ENCODE results near the gene PRKCH. TPM values are rescaled to one million over a fixed set of nuclear protein-coding genes. Genes with fewer than 3 reads are reported as not detected.

PRKCH gene
- total RNA-seq, 1 experiment from 2014 or later: 170 TPM

GRCh38 chr14:61406198-61406597 is 84.8 kb downstream of the PRKCH start:
- Histone ChIP-seq H3K4me3 (ENCODE audit: low read length) (no peak overlapping the region), H3F3A (ENCODE audit: low read length, unreplicated experiment) (no peaks in the 10 kb centered on the region), H3K9me2 (replicated peaks; ENCODE audit: low read length) (no peaks in the 10 kb centered on the region), H2AFZ (ENCODE audit: low read length) (no peak overlapping the region), H4K20me1 (ENCODE audit: low read length) (no peaks in the 10 kb centered on the region), H3K27me3 (ENCODE audit: low read length) (no peaks in the 10 kb centered on the region), H3K27ac (ENCODE audit: low read length) (no peak overlapping the region), H3K4me1 (ENCODE audit: insufficient read depth, low read length) (no peaks in the 10 kb centered on the region), H3K9me3 (ENCODE audit: low read length) (no peaks in the 10 kb centered on the region), H3K36me3 (ENCODE audit: low read depth, low read length) (no peaks in the 10 kb centered on the region), H3K79me2 (ENCODE audit: low read length) (no peaks in the 10 kb centered on the region), H3K9ac (ENCODE audit: low read length) (no peak overlapping the region), H3K4me2 (ENCODE audit: low read length) (no peak overlapping the region)
- BruUV-seq (replicated peaks): no TSS peak
- intact Hi-C loops (cut with micrococcal nuclease): no loop called here
- CTCF ChIA-PET: no interaction called here
- POLR2A ChIA-PET (ENCODE audit: unreplicated experiment): no interaction called here
- ATAC-seq (no peak), DNase-seq (no peak)
- no peak for TF ChIP-seq CTCF (conservative IDR thresholded peaks at IDR 0.05; ENCODE audit: low read depth, low read length)

GRCh38 chr14:61406675-61407074 is 85.3 kb downstream of the PRKCH start:
- no peak overlapping the region for H2AFZ ChIP-seq (ENCODE audit: low read length)
- BruUV-seq (replicated peaks): no TSS peak

GRCh38 chr14:61408498-61408897 is 87.1 kb downstream of the PRKCH start:
- H3F3A ChIP-seq (ENCODE audit: low read length, unreplicated experiment): no peaks in the 10 kb centered on the region
- ChIA-PET CTCF (no interaction called here), POLR2A (ENCODE audit: unreplicated experiment) (no interaction called here)
- H2AFZ ChIP-seq (ENCODE audit: low read length): no peak overlapping the region
- H3K4me2 ChIP-seq (ENCODE audit: low read length): no peak overlapping the region
- H3K27ac ChIP-seq (ENCODE audit: low read length): no peak overlapping the region
- BruUV-seq (replicated peaks): no TSS peak
- intact Hi-C loops (cut with micrococcal nuclease): no loop called here
- H3K79me2 ChIP-seq (ENCODE audit: low read length): no peaks in the 10 kb centered on the region
- TF ChIP-seq EZH2phosphoT487 (IDR thresholded peaks at IDR 0.05; ENCODE audit: borderline replicate concordance, low read length) (no peak), EZH2 (IDR thresholded peaks at IDR 0.05; ENCODE audit: low read length, unreplicated experiment) (no peak), CTCF (conservative IDR thresholded peaks at IDR 0.05; ENCODE audit: low read depth, low read length) (no peak)
- no peaks in the 10 kb centered on the region for H3K4me1 ChIP-seq (ENCODE audit: insufficient read depth, low read length)
- DNase-seq (no peak), ATAC-seq (no peak)
- H3K9me3 ChIP-seq (ENCODE audit: low read length): no peaks in the 10 kb centered on the region
- no peaks in the 10 kb centered on the region for H3K9me2 ChIP-seq (replicated peaks; ENCODE audit: low read length)
- H4K20me1 ChIP-seq (ENCODE audit: low read length): no peaks in the 10 kb centered on the region
- no peaks in the 10 kb centered on the region for H3K27me3 ChIP-seq (ENCODE audit: low read length)
- no peak overlapping the region for H3K4me3 ChIP-seq (ENCODE audit: low read length)
- H3K9ac ChIP-seq (ENCODE audit: low read length): no peak overlapping the region
- no peaks in the 10 kb centered on the region for H3K36me3 ChIP-seq (ENCODE audit: low read depth, low read length)

More at GRCh38 chr14:61406675-61407074, 85.3 kb downstream of the PRKCH start:
- Histone ChIP-seq H3K9ac (ENCODE audit: low read length) (no peak overlapping the region), H3K4me3 (ENCODE audit: low read length) (no peak overlapping the region), H3K9me2 (replicated peaks; ENCODE audit: low read length) (no peaks in the 10 kb centered on the region), H3K9me3 (ENCODE audit: low read length) (no peaks in the 10 kb centered on the region), H3K36me3 (ENCODE audit: low read depth, low read length) (no peaks in the 10 kb centered on the region), H4K20me1 (ENCODE audit: low read length) (no peaks in the 10 kb centered on the region), H3K4me2 (ENCODE audit: low read length) (no peak overlapping the region), H3K27ac (ENCODE audit: low read length) (no peak overlapping the region), H3K79me2 (ENCODE audit: low read length) (no peaks in the 10 kb centered on the region), H3F3A (ENCODE audit: low read length, unreplicated experiment) (no peaks in the 10 kb centered on the region), H3K4me1 (ENCODE audit: insufficient read depth, low read length) (no peaks in the 10 kb centered on the region), H3K27me3 (ENCODE audit: low read length) (no peaks in the 10 kb centered on the region)
- no peak for DNase-seq
- no peak for TF ChIP-seq EZH2phosphoT487 (IDR thresholded peaks at IDR 0.05; ENCODE audit: borderline replicate concordance, low read length)
- no peak for TF ChIP-seq CTCF (conservative IDR thresholded peaks at IDR 0.05; ENCODE audit: low read depth, low read length)
- no peak for TF ChIP-seq EZH2 (IDR thresholded peaks at IDR 0.05; ENCODE audit: low read length, unreplicated experiment)
- intact Hi-C loops (cut with micrococcal nuclease): no loop called here
- POLR2A ChIA-PET (ENCODE audit: unreplicated experiment): no interaction called here
- ATAC-seq: no peak
- CTCF ChIA-PET: no interaction called here
